Brain microvascular endothelial cell (primary cell): ENCODE results near the gene ATG4B.
A peak's percentile ranks its signal among the peaks of the same experiment; 100 is the strongest.

Source experiments
- DNase-seq: peaks from one replicate; pipeline ENCODE4 v3.0.0-alpha.2; 2020
- H3K27ac ChIP-seq: fragments of 250-450 bp; sonication (Bioruptor Pico); 2 replicates; pipeline ENCODE4 v1.5.1; 2020; ENCODE audit warnings: mild to moderate bottlenecking, moderate library complexity
- H3K27me3 ChIP-seq: fragments of 250-450 bp; sonication (Bioruptor Pico); replicated peaks from 2 replicates; pipeline ENCODE4 v1.5.1; 2020; ENCODE audit warnings: mild to moderate bottlenecking
- H3K36me3 ChIP-seq: fragments of 250-450 bp; sonication (Bioruptor Pico); replicated peaks from 2 replicates; pipeline ENCODE4 v1.5.1; 2020; ENCODE audit warnings: mild to moderate bottlenecking
- H3K4me3 ChIP-seq: 2 replicates; pipeline ENCODE4 v1.5.1; 2011; ENCODE audit warnings: low read depth, mild to moderate bottlenecking, control low read depth, low read length, moderate library complexity
- CTCF ChIP-seq: IDR thresholded peaks from 2 replicates; pipeline ENCODE4 v1.5.1; 2011; ENCODE audit warnings: low read depth, mild to moderate bottlenecking, moderate library complexity, low read length, control low read depth, inconsistent platforms; ENCODE audit errors: missing control alignments
- in situ Hi-C: cut with HindIII; loops from 2 replicates; pipeline ENCODE4 v1.10.0; 2017; ENCODE audit warnings: low sequenced_read_pairs, low pct_ligation_motif_present

Gene ATG4B

GRCh38 chr2:241680044-241680443, 42.6 kb downstream of the ATG4B start:
- no peak for TF ChIP-seq CTCF
- DNase-seq: no peak
- Histone ChIP-seq H3K4me3 (no peak overlapping the region), H3K36me3 (peaks cover 26% of the 10 kb centered on the region), H3K27me3 (no peaks in the 10 kb centered on the region), H3K27ac (peak overlapping the region; percentile 87)
- in situ Hi-C loops: no loop called here

- H3K27ac ChIP-seq: peak overlapping the region; percentile 87
- no peak overlapping the region for H3K4me3 ChIP-seq
- DNase-seq: peak; percentile 97
- peaks cover 23% of the 10 kb centered on the region for H3K36me3 ChIP-seq
- in situ Hi-C loops: no loop called here
- H3K27me3 ChIP-seq: no peaks in the 10 kb centered on the region
- no peak for TF ChIP-seq CTCF
These were observed 43.5 kb downstream of the ATG4B start for GRCh38 chr2:241680827-241681599.

GRCh38 chr2:241686324-241686649, 48.8 kb downstream of the ATG4B start:
- Histone ChIP-seq H3K36me3 (peaks cover 12% of the 10 kb centered on the region), H3K27ac (peak overlapping the region; percentile 59), H3K27me3 (no peaks in the 10 kb centered on the region), H3K4me3 (peak overlapping the region; percentile 82)
- TF ChIP-seq CTCF: no peak
- DNase-seq: no peak
- in situ Hi-C loops: no loop called here

- DNase-seq: peak; percentile 93
- Histone ChIP-seq H3K27ac (peak within 1 kb of the TSS; percentile 96), H3K27me3 (no peaks in the 10 kb centered on the region), H3K4me3 (peak within 1 kb of the TSS; percentile 82), H3K36me3 (peaks cover 14% of the 10 kb centered on the region)
- in situ Hi-C loops: no loop called here
- TF ChIP-seq CTCF: no peak
These were observed 49.3 kb downstream of the ATG4B start, which contains the start of gene DTYMK for GRCh38 chr2:241686650-241687425. DTYMK (minus strand) TSS chr2:241686815; CDS start chr2:241686783, 32 bp downstream.

GRCh38 chr2:241689306-241689705, 51.8 kb downstream of the ATG4B start:
- Histone ChIP-seq H3K36me3 (peaks cover 14% of the 10 kb centered on the region), H3K4me3 (no peak overlapping the region), H3K27me3 (no peaks in the 10 kb centered on the region), H3K27ac (no peak overlapping the region)
- DNase-seq: no peak
- in situ Hi-C loops: no loop called here
- no peak for TF ChIP-seq CTCF
